ENCODE results near the gene ADAM12.
"Not testable (repeated sequence)": the region's sequence is repeated elsewhere in the genome, so short reads cannot be mapped to it uniquely, and the experiment has no call there.

DNA sequence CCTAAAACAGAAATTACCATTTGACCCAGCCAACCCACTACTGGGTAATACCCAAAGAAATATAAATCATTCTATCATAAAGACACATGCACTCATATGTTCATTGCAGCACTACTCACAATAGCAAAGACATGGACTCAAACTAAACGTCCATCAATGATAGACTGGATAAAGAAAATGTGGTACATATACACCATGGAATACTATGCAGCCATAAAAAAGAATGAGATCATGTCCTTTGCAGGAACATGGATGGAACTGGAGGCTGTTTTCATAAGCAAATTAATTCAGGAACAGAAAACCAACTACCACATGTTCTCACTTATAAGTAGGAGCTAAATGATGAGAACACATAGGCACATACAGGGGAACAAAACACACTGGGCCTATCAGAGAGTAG is 340.5 kb downstream of the ADAM12 start:
- TF ChIP-seq CTCF, POLR2A (IDR thresholded peaks at IDR 0.05): not testable (repeated sequence)
